Epithelial cell of umbilical artery (primary cell): ENCODE data around the gene BLTP2. TPM values are rescaled to one million over a fixed set of nuclear protein-coding genes. Genes with fewer than 3 reads are reported as not detected.

ENCODE experiments used
- total RNA-seq: library from RNA; depleted of rRNA; stranded (reverse); fragments of >200 nt; gene quantifications from 2 replicates; pipeline ENCODE4 v1.2.3, GENCODE V29; 2014

The BLTP2 gene
- 156 and 164 TPM in 2 replicates for total RNA-seq

DNA sequence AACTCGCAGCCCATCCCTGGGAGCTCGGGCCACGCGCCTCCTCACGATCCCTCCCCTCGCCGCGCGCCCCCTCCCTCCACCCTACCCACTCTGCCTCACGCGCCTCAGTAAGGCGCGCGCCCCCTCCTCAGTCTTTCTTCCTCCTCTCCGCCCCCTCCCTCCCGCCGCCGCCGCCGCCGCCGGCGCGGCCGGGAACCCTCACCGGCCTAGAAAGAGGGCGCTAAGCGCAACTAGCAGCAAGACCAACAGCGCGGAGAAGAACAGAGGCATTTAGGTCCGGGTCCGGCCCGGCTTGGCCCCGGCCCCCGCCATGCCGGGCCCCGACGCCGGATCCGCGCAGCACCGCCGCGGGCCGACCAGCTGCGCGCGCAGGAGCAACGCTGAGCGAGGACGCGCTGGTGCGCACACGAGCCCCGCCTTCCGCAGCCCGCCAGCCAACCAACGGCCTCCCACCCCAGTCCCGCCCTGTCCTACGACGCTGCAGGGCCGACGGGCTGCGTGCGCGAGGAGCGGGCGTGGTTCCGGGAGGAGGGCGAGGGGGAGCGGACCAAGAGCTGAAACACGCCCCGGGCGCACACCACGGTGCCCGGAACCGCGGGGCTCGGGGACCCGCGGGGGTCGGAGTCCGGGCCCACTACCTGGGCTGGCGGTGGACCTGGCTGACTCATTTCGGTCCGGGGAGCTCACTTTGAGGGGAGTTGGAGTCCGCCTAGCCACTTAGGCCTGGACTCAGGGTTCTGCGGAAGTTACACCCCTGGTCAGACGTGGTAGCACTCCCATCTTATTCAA is at the start of gene BLTP2:
Gene BLTP2, minus strand, starts transcription at position 372 of the 789 bp plus-strand sequence. Its CDS starts 102 bp downstream, at position 270.

DNA sequence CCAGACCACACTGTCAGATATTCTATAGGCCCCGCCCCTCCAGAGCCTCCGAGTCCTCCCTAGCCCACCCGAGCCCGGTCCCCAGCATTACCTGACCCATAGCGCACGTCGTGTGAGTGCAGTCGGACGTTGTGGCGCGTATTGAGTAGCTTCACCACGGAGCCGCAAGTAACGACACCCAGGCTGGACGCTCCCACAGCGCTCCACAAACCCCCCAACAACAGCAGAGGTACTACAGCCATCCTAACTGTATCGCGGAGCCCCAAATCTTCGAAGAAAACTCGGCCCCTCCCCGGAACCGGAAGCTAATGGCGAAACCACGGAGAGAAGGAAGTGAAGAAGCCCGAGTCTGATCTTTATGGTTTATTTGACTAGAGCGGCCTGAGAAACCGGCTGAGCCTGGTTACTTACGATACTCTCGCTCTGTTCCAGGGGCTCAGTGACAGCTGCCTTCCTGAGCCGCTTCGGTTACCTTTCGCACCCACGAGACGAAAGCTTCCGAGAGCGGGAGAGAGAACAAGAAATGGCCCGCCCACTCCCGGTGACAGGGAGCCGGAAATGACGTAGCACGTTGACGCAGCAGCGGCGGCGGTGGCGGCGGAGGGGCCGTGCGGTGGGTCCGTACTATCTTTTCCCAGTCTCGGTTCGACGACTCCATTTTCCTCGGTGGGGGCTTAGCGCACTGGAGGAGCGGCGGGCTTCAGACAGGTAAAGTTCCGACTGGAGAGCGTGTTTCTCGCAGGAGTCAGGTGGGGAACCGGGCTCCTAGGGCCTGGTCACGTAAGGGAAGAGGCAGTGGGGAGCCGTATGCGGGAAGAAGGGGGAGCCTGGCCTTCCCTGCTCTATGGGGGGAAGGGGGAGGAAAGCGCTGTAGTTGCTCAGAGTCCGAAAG is 16.9 kb upstream of the BLTP2 start, which contains the start of the genes SDF2 and SUPT6H:
Gene SDF2, minus strand, starts transcription at position 272 of the 892 bp plus-strand sequence. Its CDS starts 30 bp downstream, at position 242.
Gene SUPT6H, plus strand, starts transcription at position 571 of the 892 bp plus-strand sequence. CDS start 11,197 bp downstream, outside the sequence.

DNA sequence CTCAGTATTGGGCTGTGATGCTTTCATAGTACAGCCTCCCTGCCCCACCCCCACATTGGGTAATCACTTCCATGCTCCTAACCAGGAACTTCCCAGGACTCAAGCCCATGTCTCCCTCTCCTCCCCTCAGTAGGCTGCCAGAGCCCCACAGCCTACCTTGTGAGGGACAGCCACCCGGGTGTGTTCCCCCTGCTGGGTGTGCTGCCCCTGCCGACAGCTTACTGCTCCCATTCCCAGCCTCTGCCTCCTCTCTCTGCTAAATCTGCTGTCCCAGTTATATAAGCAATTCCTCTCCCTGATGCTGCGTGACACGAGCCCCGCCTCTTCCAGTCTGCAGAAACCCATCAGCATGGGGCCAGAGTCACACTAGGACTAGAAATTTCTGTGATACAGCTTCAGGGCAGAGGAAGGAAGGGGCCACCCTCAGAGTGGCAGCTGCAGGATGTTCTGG is 31.0 kb downstream of the BLTP2 start, which contains the start of gene RSKR:
Gene RSKR, minus strand, starts transcription at position 255 of the 451 bp plus-strand sequence. Its CDS starts 24 bp downstream, at position 231.

DNA sequence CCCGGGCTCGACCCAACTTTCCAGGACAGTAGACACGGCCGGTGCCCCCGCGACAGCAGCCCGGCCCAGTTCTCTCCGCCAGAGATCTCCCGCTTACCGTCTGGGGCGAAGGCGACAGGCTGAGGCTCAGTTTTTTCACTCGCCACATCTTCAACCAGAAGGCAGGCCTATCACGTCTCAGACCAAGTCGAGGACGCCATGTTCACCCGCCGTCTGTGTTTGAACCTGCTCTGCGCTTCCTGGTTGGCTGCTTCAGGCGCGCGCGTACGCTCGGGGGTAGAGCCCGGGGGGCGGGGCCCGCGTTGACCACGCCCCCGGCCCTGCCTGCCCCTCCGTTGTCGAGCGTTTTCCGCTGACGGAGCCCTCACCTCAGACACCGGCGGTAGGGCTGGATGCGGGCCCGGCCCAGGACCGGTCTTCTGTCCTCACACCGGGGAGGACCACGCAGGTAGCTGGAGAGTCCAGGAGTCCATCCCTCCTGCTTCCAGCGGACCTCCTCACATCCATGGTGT is 46.1 kb downstream of the BLTP2 start, which contains the start of gene SPAG5:
Gene SPAG5, minus strand, starts transcription at position 227 of the 512 bp plus-strand sequence. Its CDS starts 79 bp downstream, at position 148.

Other genes starting within 250 kb of the BLTP2 start
- 1.6 and 4.4 TPM in 2 replicates for gene SLC46A1, start 238.9 kb downstream of the BLTP2 start, total RNA-seq
- gene SLC13A2, start 171.5 kb downstream of the BLTP2 start, total RNA-seq, result not detected in 2 replicates
- not detected in 2 replicates for gene FOXN1, start 138.8 kb downstream of the BLTP2 start, total RNA-seq
- 16.2 and 28.6 TPM in 2 replicates for gene UNC119, start 92.5 kb downstream of the BLTP2 start, total RNA-seq
- 55.9 and 69.9 TPM in 2 replicates for gene PIGS, start 73.6 kb downstream of the BLTP2 start, total RNA-seq
- gene ALDOC, start 68.3 kb downstream of the BLTP2 start, total RNA-seq, result 19.8 and 41.9 TPM in 2 replicates
- gene SPAG5, start 46.1 kb downstream of the BLTP2 start, total RNA-seq, result 29.2 and 37.8 TPM in 2 replicates
- gene RSKR, start 31.0 kb downstream of the BLTP2 start, total RNA-seq, result 2.6 and 4.9 TPM in 2 replicates
- gene SDF2, start 16.7 kb upstream of the BLTP2 start, total RNA-seq, result 72.0 and 76.0 TPM in 2 replicates
- gene SUPT6H, start 17.0 kb upstream of the BLTP2 start, total RNA-seq, result 26.3 and 31.3 TPM in 2 replicates
- 0.65 and 1.5 TPM in 2 replicates for gene PROCA1, start 66.7 kb upstream of the BLTP2 start, total RNA-seq
- 137 and 157 TPM in 2 replicates for gene RAB34, start 72.7 kb upstream of the BLTP2 start, total RNA-seq
- gene RPL23A, start 74.8 kb upstream of the BLTP2 start, total RNA-seq, result 376 and 820 TPM in 2 replicates
- gene TLCD1, start 81.1 kb upstream of the BLTP2 start, total RNA-seq, result 1.6 and 1.7 TPM in 2 replicates
- 1.6 and 2.0 TPM in 2 replicates for gene NEK8, start 83.6 kb upstream of the BLTP2 start, total RNA-seq
- gene TRAF4, start 98.9 kb upstream of the BLTP2 start, total RNA-seq, result 33.7 and 46.4 TPM in 2 replicates
- gene FAM222B, start 197.6 kb upstream of the BLTP2 start, total RNA-seq, result 2.7 and 4.2 TPM in 2 replicates
- 37.4 and 48.2 TPM in 2 replicates for gene ERAL1, start 209.9 kb upstream of the BLTP2 start, total RNA-seq